ENCODE results near the gene CASP7. TPM values are rescaled to one million over a fixed set of nuclear protein-coding genes. Genes with fewer than 3 reads are reported as not detected.

CASP7 gene
- polyA plus RNA-seq, 1 donor from 2014 or later = 0.77 TPM

GRCh38 chr10:113666682-113667252 lies 12.9 kb upstream of the CASP7 start:
- H4K20me1 ChIP-seq (ENCODE audit: insufficient read depth) = no peaks in the 10 kb centered on the region
- no peak overlapping the region for H3K9ac ChIP-seq (ENCODE audit: low read length)
- H3K27ac ChIP-seq (ENCODE audit: low read length) = no peak overlapping the region
- H3K79me2 ChIP-seq (replicated peaks; ENCODE audit: insufficient read depth, low read length) = no peaks in the 10 kb centered on the region
- no peak overlapping the region for H3K4me2 ChIP-seq (ENCODE audit: low read length)
- no peaks in the 10 kb centered on the region for H3F3A ChIP-seq (ENCODE audit: insufficient read depth, low read length, poor library complexity, severe bottlenecking)
- H2AFZ ChIP-seq (ENCODE audit: low read depth, low read length) = no peak overlapping the region
- H3K9me2 ChIP-seq (ENCODE audit: insufficient read depth, low read length) = no peaks in the 10 kb centered on the region
- H3K36me3 ChIP-seq (ENCODE audit: insufficient read depth, low read length) = no peaks in the 10 kb centered on the region
- H3K4me3 ChIP-seq (ENCODE audit: low read length) = no peak overlapping the region
- H3K9me3 ChIP-seq (ENCODE audit: low read length) = no peaks in the 10 kb centered on the region
- no peaks in the 10 kb centered on the region for H3K27me3 ChIP-seq (ENCODE audit: insufficient read depth, low read depth, low read length)
- TF ChIP-seq REST (IDR thresholded peaks at IDR 0.05; ENCODE audit: borderline replicate concordance) (no peak), EZH2 (IDR thresholded peaks at IDR 0.05; ENCODE audit: borderline replicate concordance, insufficient read depth, low read length, poor library complexity, severe bottlenecking) (no peak), EP300 (conservative IDR thresholded peaks at IDR 0.05; ENCODE audit: poor library complexity, severe bottlenecking) (no peak), POLR2AphosphoS5 (IDR thresholded peaks at IDR 0.05) (no peak), SMC3 (conservative IDR thresholded peaks at IDR 0.05; ENCODE audit: poor library complexity) (no peak), RAD21 (conservative IDR thresholded peaks at IDR 0.05) (no peak), MXI1 (conservative IDR thresholded peaks at IDR 0.05; ENCODE audit: poor library complexity, severe bottlenecking) (no peak), CTCF (IDR thresholded peaks at IDR 0.05; ENCODE audit: poor library complexity, severe bottlenecking) (no peak), TAF1 (IDR thresholded peaks at IDR 0.05; ENCODE audit: low read depth) (no peak)

GRCh38 chr10:113680190-113681111 lies 739 bp downstream of the CASP7 start:
- peak overlapping the region; percentile 97 for H3K4me2 ChIP-seq (ENCODE audit: low read length)
- no peak overlapping the region for H3K9ac ChIP-seq (ENCODE audit: low read length)
- no peaks in the 10 kb centered on the region for H3K79me2 ChIP-seq (replicated peaks; ENCODE audit: insufficient read depth, low read length)
- peaks cover 20% of the 10 kb centered on the region for H3K27me3 ChIP-seq (ENCODE audit: insufficient read depth, low read depth, low read length)
- no peaks in the 10 kb centered on the region for H3K9me2 ChIP-seq (ENCODE audit: insufficient read depth, low read length)
- no peak overlapping the region for H2AFZ ChIP-seq (ENCODE audit: low read depth, low read length)
- TF ChIP-seq CTCF (IDR thresholded peaks at IDR 0.05; ENCODE audit: poor library complexity, severe bottlenecking) (no peak), REST (IDR thresholded peaks at IDR 0.05; ENCODE audit: borderline replicate concordance) (no peak), POLR2AphosphoS5 (IDR thresholded peaks at IDR 0.05) (no peak), EZH2 (IDR thresholded peaks at IDR 0.05; ENCODE audit: borderline replicate concordance, insufficient read depth, low read length, poor library complexity, severe bottlenecking) (no peak), TAF1 (IDR thresholded peaks at IDR 0.05; ENCODE audit: low read depth) (no peak)
- H4K20me1 ChIP-seq (ENCODE audit: insufficient read depth) = no peaks in the 10 kb centered on the region
- H3K9me3 ChIP-seq (ENCODE audit: low read length) = no peaks in the 10 kb centered on the region
- no peaks in the 10 kb centered on the region for H3K36me3 ChIP-seq (ENCODE audit: insufficient read depth, low read length)
- no peaks in the 10 kb centered on the region for H3F3A ChIP-seq (ENCODE audit: insufficient read depth, low read length, poor library complexity, severe bottlenecking)
- peak overlapping the region; percentile 88 for H3K4me3 ChIP-seq (ENCODE audit: low read length)
- no peak overlapping the region for H3K27ac ChIP-seq (ENCODE audit: low read length)
